Measurements from ENCODE around the gene CACHD1. TPM values are rescaled to one million over a fixed set of nuclear protein-coding genes. Genes with fewer than 3 reads are reported as not detected.

CACHD1 gene
- polyA plus RNA-seq, 10 donors = 11.0 to 17.7 (median 12.2) TPM

GRCh38 chr1:64523413-64524337 lies 53.7 kb downstream of the CACHD1 start:
- no peak for DNase-seq

- DNase-seq = no peak
These were observed 54.7 kb downstream of the CACHD1 start for GRCh38 chr1:64524614-64525013.

GRCh38 chr1:64525116-64525686 lies 55.3 kb downstream of the CACHD1 start:
- DNase-seq = no peak

GRCh38 chr1:64526312-64526711 lies 56.4 kb downstream of the CACHD1 start:
- DNase-seq = no peak

- DNase-seq = no peak
These were observed 57.2 kb downstream of the CACHD1 start for GRCh38 chr1:64527165-64527564.

- no peak for DNase-seq
These were observed 57.9 kb downstream of the CACHD1 start for GRCh38 chr1:64527786-64528185.

- peak; percentile 62 to 85 (median 69) for DNase-seq
These were observed 61.2 kb downstream of the CACHD1 start for GRCh38 chr1:64530969-64531692.

- DNase-seq = no peak
These were observed 62.7 kb downstream of the CACHD1 start for GRCh38 chr1:64532646-64533045.

- peak in 1 of 3 donors; percentile 26 for DNase-seq
These were observed 66.3 kb downstream of the CACHD1 start for GRCh38 chr1:64535938-64536835.

GRCh38 chr1:64536836-64537490 lies 67.0 kb downstream of the CACHD1 start:
- DNase-seq = no peak

GRCh38 chr1:64537942-64538341 lies 68.0 kb downstream of the CACHD1 start:
- no peak for DNase-seq

- DNase-seq = peak in 1 of 3 donors; percentile 53
These were observed 68.5 kb downstream of the CACHD1 start for GRCh38 chr1:64538389-64538788.

- DNase-seq = peak in 1 of 3 donors; percentile 41
These were observed 69.4 kb downstream of the CACHD1 start for GRCh38 chr1:64539289-64539688.

- DNase-seq = peak in 2 of 3 donors; percentile 52 to 58
These were observed 69.9 kb downstream of the CACHD1 start for GRCh38 chr1:64539781-64540218.

- peak in 2 of 3 donors; percentile 64 to 86 for DNase-seq
These were observed 70.4 kb downstream of the CACHD1 start for GRCh38 chr1:64540265-64540791.

GRCh38 chr1:64542118-64542517 lies 72.2 kb downstream of the CACHD1 start:
- DNase-seq = no peak

- peak in 1 of 3 donors; percentile 40 for DNase-seq
These were observed 73.9 kb downstream of the CACHD1 start for GRCh38 chr1:64543831-64544230.

GRCh38 chr1:64545118-64545843 lies 75.4 kb downstream of the CACHD1 start:
- no peak for DNase-seq

- DNase-seq = no peak
These were observed 76.1 kb downstream of the CACHD1 start for GRCh38 chr1:64546013-64546412.
